ENCODE data around the gene THAP9.
"Not testable (repeated sequence)": the region's sequence is repeated elsewhere in the genome, so short reads cannot be mapped to it uniquely, and the experiment has no call there.

The THAP9 gene

GRCh38 chr4:82900411-82901182 is at the start of gene THAP9:
THAP9 (plus strand) TSS chr4:82900735; CDS start chr4:82900803, 68 bp downstream.
- in situ Hi-C loops (cut with MboI; ENCODE audit: low sequenced_read_pairs), result no loop called here

GRCh38 chr4:82851318-82851717 is 49.2 kb upstream of the THAP9 start:
- in situ Hi-C loops (cut with MboI; ENCODE audit: low sequenced_read_pairs), result no loop called here

GRCh38 chr4:82851885-82852750 is 48.4 kb upstream of the THAP9 start:
- in situ Hi-C loops (cut with MboI; ENCODE audit: low sequenced_read_pairs), result no loop called here

- in situ Hi-C loops (cut with MboI; ENCODE audit: low sequenced_read_pairs), result no loop called here
These were observed 47.7 kb upstream of the THAP9 start for GRCh38 chr4:82852751-82853285.

- in situ Hi-C loops (cut with MboI; ENCODE audit: low sequenced_read_pairs), result not testable (repeated sequence)
These were observed 40.0 kb upstream of the THAP9 start for GRCh38 chr4:82860487-82860886.

GRCh38 chr4:82861529-82861928 is 39.0 kb upstream of the THAP9 start:
- in situ Hi-C loops (cut with MboI; ENCODE audit: low sequenced_read_pairs), result no loop called here

- in situ Hi-C loops (cut with MboI; ENCODE audit: low sequenced_read_pairs), result no loop called here
These were observed 36.1 kb upstream of the THAP9 start for GRCh38 chr4:82864336-82864979.

- in situ Hi-C loops (cut with MboI; ENCODE audit: low sequenced_read_pairs), result no loop called here
These were observed 34.9 kb upstream of the THAP9 start for GRCh38 chr4:82865592-82865991.

GRCh38 chr4:82866033-82866432 is 34.5 kb upstream of the THAP9 start:
- in situ Hi-C loops (cut with MboI; ENCODE audit: low sequenced_read_pairs), result not testable (repeated sequence)

- in situ Hi-C loops (cut with MboI; ENCODE audit: low sequenced_read_pairs), result no loop called here
These were observed 33.7 kb upstream of the THAP9 start for GRCh38 chr4:82866706-82867385.

- in situ Hi-C loops (cut with MboI; ENCODE audit: low sequenced_read_pairs), result no loop called here
These were observed 32.0 kb upstream of the THAP9 start for GRCh38 chr4:82868572-82868971.

- in situ Hi-C loops (cut with MboI; ENCODE audit: low sequenced_read_pairs), result loop anchor here (25.0 kb wide), 1 partner anchor 402 kb away; the partner anchor contains the start of gene COQ2
These were observed 15.1 kb upstream of the THAP9 start for GRCh38 chr4:82885410-82885809.

- in situ Hi-C loops (cut with MboI; ENCODE audit: low sequenced_read_pairs), result loop anchor here (25.0 kb wide), 1 partner anchor 401 kb away; the partner anchor contains the start of gene COQ2
These were observed 14.2 kb upstream of the THAP9 start for GRCh38 chr4:82886147-82886942.

GRCh38 chr4:82889287-82889686 is 11.2 kb upstream of the THAP9 start:
- in situ Hi-C loops (cut with MboI; ENCODE audit: low sequenced_read_pairs), result loop anchor here (25.0 kb wide), 1 partner anchor 398 kb away; the partner anchor contains the start of gene COQ2

- in situ Hi-C loops (cut with MboI; ENCODE audit: low sequenced_read_pairs), result loop anchor here (25.0 kb wide), 1 partner anchor 397 kb away; the partner anchor contains the start of gene COQ2
These were observed 10.0 kb upstream of the THAP9 start for GRCh38 chr4:82890528-82890900.

GRCh38 chr4:82890901-82891706 is 9.4 kb upstream of the THAP9 start, which contains the start of gene SEC31A:
SEC31A (minus strand) TSS chr4:82891153; CDS start chr4:82881936, 9,217 bp downstream.
- in situ Hi-C loops (cut with MboI; ENCODE audit: low sequenced_read_pairs), result loop anchor here (25.0 kb wide), 1 partner anchor 396 kb away; the partner anchor contains the start of gene COQ2

- in situ Hi-C loops (cut with MboI; ENCODE audit: low sequenced_read_pairs), result loop anchor here (25.0 kb wide), 1 partner anchor 395 kb away; the partner anchor contains the start of gene COQ2
These were observed 8.6 kb upstream of the THAP9 start for GRCh38 chr4:82891707-82892466.

GRCh38 chr4:82892467-82892802 is 8.1 kb upstream of the THAP9 start:
- in situ Hi-C loops (cut with MboI; ENCODE audit: low sequenced_read_pairs), result loop anchor here (25.0 kb wide), 1 partner anchor 395 kb away; the partner anchor contains the start of gene COQ2

All from HL-60/S4 treated with phorbol 12-myristate 13-acetate at 8.2 ng/mL for 4 days and 3 days (cell line).